NB4 (cell line): ENCODE results near the gene UNC79.

Source experiments
- CTCF ChIP-seq: IDR thresholded peaks from one replicate; pipeline ENCODE4 v1.5.1; 2012; ENCODE audit warnings: low read depth, low read length
- MAX ChIP-seq: IDR thresholded peaks from 2 replicates; pipeline ENCODE4 v1.6.1; 2011; ENCODE audit warnings: low read depth, low read length
- MYC ChIP-seq: IDR thresholded peaks from 2 replicates; pipeline ENCODE4 v1.6.1; 2011; ENCODE audit warnings: low read depth, low read length
- POLR2A ChIP-seq: IDR thresholded peaks from 2 replicates; pipeline ENCODE4 v1.6.1; 2011; ENCODE audit warnings: mild to moderate bottlenecking; ENCODE audit not compliant: insufficient read length; ENCODE audit errors: extremely low read depth

- TF ChIP-seq MAX (no peak), POLR2A (no peak), CTCF (no peak), MYC (no peak)
Observed at GRCh38 chr14:93654599-93654998, 223.9 kb downstream of the UNC79 start.
